Activated naive CD4-positive, alpha-beta T cell treated with anti-CD3 and anti-CD28 coated beads for 36 hours (primary cell): ENCODE measurements around the gene GYPB. TPM values are rescaled to one million over a fixed set of nuclear protein-coding genes. Genes with fewer than 3 reads are reported as not detected.
"Not testable (repeated sequence)": the region's sequence is repeated elsewhere in the genome, so short reads cannot be mapped to it uniquely, and the experiment has no call there.

Source experiments
- CTCF ChIA-PET: fragments of 350-600 bp; sonication (Branson Sonifier 250); formaldehyde crosslinking; loops from one replicate; lab custom pipeline; 2021; ENCODE audit warnings: antibody characterized with exemption; lab: Charles Lee
- DNase-seq: peaks from one replicate; pipeline ENCODE4 v3.0.0-alpha.2; 2020
- H3K27ac Mint-ChIP-seq: one replicate; pipeline ENCODE4 v1.8.0; 2021; ENCODE audit warnings: mild to moderate bottlenecking, mixed read lengths
- H3K27me3 Mint-ChIP-seq: one replicate; pipeline ENCODE4 v1.8.0; 2021; ENCODE audit warnings: low read depth, mixed read lengths
- H3K36me3 Mint-ChIP-seq: one replicate; pipeline ENCODE4 v1.8.0; 2021; ENCODE audit warnings: low read depth, mixed read lengths
- H3K4me1 Mint-ChIP-seq: one replicate; pipeline ENCODE4 v1.8.0; 2021; ENCODE audit warnings: low read depth, mixed read lengths
- H3K4me3 Mint-ChIP-seq: one replicate; pipeline ENCODE4 v1.8.0; 2021; ENCODE audit warnings: mild to moderate bottlenecking, moderate library complexity, mixed read lengths
- H3K9me3 Mint-ChIP-seq: one replicate; pipeline ENCODE4 v1.8.0; 2021; ENCODE audit warnings: mixed read lengths
- intact Hi-C: fragments of 100-400 bp; cut with micrococcal nuclease; formaldehyde crosslinking; loops from one replicate; pipeline ENCODE4 v1.15.1; 2023
- total RNA-seq, 2 experiments: library from RNA; stranded (reverse); gene quantifications; one replicate each; pipeline ENCODE4 v1.2.3, GENCODE V29; 2021

The GYPB gene
- total RNA-seq, 2 experiments from 2014 or later = not detected

GRCh38 chr4:144004868-144005557 is 14.2 kb downstream of the GYPB start:
- intact Hi-C loops, DNase-seq, H3K4me3 Mint-ChIP-seq, H3K36me3 Mint-ChIP-seq, H3K27ac Mint-ChIP-seq, H3K27me3 Mint-ChIP-seq, CTCF ChIA-PET, H3K4me1 Mint-ChIP-seq, H3K9me3 Mint-ChIP-seq: not testable (repeated sequence)

- CTCF ChIA-PET, H3K9me3 Mint-ChIP-seq, H3K36me3 Mint-ChIP-seq, H3K27ac Mint-ChIP-seq, H3K27me3 Mint-ChIP-seq, DNase-seq, intact Hi-C loops, H3K4me1 Mint-ChIP-seq, H3K4me3 Mint-ChIP-seq: not testable (repeated sequence)
Measured at GRCh38 chr4:144003890-144004265, 15.3 kb downstream of the GYPB start.

- CTCF ChIA-PET, H3K9me3 Mint-ChIP-seq, H3K4me1 Mint-ChIP-seq, H3K27ac Mint-ChIP-seq, H3K36me3 Mint-ChIP-seq, intact Hi-C loops, H3K27me3 Mint-ChIP-seq, DNase-seq, H3K4me3 Mint-ChIP-seq: not testable (repeated sequence)
Measured at GRCh38 chr4:144003205-144003889, 15.8 kb downstream of the GYPB start.

- H3K9me3 Mint-ChIP-seq, H3K27me3 Mint-ChIP-seq, H3K4me3 Mint-ChIP-seq, CTCF ChIA-PET, intact Hi-C loops, H3K36me3 Mint-ChIP-seq, DNase-seq, H3K27ac Mint-ChIP-seq, H3K4me1 Mint-ChIP-seq: not testable (repeated sequence)
Measured at GRCh38 chr4:144000331-144000995, 18.7 kb downstream of the GYPB start.

GRCh38 chr4:143996193-143996592 is 23.0 kb downstream of the GYPB start:
- DNase-seq, H3K9me3 Mint-ChIP-seq, CTCF ChIA-PET, intact Hi-C loops, H3K4me3 Mint-ChIP-seq, H3K36me3 Mint-ChIP-seq, H3K4me1 Mint-ChIP-seq, H3K27ac Mint-ChIP-seq, H3K27me3 Mint-ChIP-seq: not testable (repeated sequence)

- CTCF ChIA-PET, H3K4me1 Mint-ChIP-seq, H3K27ac Mint-ChIP-seq, H3K27me3 Mint-ChIP-seq, intact Hi-C loops, H3K4me3 Mint-ChIP-seq, H3K36me3 Mint-ChIP-seq, DNase-seq, H3K9me3 Mint-ChIP-seq: not testable (repeated sequence)
Measured at GRCh38 chr4:143991761-143992160, 27.4 kb downstream of the GYPB start.

GRCh38 chr4:143990717-143991116 is 28.5 kb downstream of the GYPB start:
- CTCF ChIA-PET, DNase-seq, H3K27ac Mint-ChIP-seq, H3K27me3 Mint-ChIP-seq, H3K4me3 Mint-ChIP-seq, H3K36me3 Mint-ChIP-seq, intact Hi-C loops, H3K4me1 Mint-ChIP-seq, H3K9me3 Mint-ChIP-seq: not testable (repeated sequence)

- Mint-ChIP-seq H3K4me1 (no peaks in the 10 kb centered on the region), H3K36me3 (no peaks in the 10 kb centered on the region), H3K9me3 (no peaks in the 10 kb centered on the region), H3K27ac (no peak overlapping the region), H3K27me3 (peaks cover 4% of the 10 kb centered on the region), H3K4me3 (no peak overlapping the region)
- CTCF ChIA-PET = interaction anchor here (0.6 kb wide), 1 partner anchor 428 kb away, joined by 3 read pairs; no protein-coding TSS in a partner anchor
- no peak for DNase-seq
- intact Hi-C loops = no loop called here
Measured at GRCh38 chr4:143986180-143986579, 33.0 kb downstream of the GYPB start.

- H3K36me3 Mint-ChIP-seq, H3K4me3 Mint-ChIP-seq, H3K27ac Mint-ChIP-seq, H3K4me1 Mint-ChIP-seq, DNase-seq, H3K27me3 Mint-ChIP-seq, intact Hi-C loops, H3K9me3 Mint-ChIP-seq: not testable (repeated sequence)
- CTCF ChIA-PET = interaction anchor here (0.6 to 0.7 kb wide), 2 partner anchors 18 to 137 kb away, joined by 3 read pairs; no protein-coding TSS in a partner anchor
Measured at GRCh38 chr4:143980776-143981175, 38.4 kb downstream of the GYPB start.

GRCh38 chr4:143975527-143975926 is 43.7 kb downstream of the GYPB start:
- H3K27ac Mint-ChIP-seq, H3K36me3 Mint-ChIP-seq, H3K27me3 Mint-ChIP-seq, H3K9me3 Mint-ChIP-seq, H3K4me3 Mint-ChIP-seq, H3K4me1 Mint-ChIP-seq, CTCF ChIA-PET, intact Hi-C loops, DNase-seq: not testable (repeated sequence)

- H3K4me3 Mint-ChIP-seq, H3K27me3 Mint-ChIP-seq, H3K36me3 Mint-ChIP-seq, CTCF ChIA-PET, H3K9me3 Mint-ChIP-seq, intact Hi-C loops, H3K4me1 Mint-ChIP-seq, H3K27ac Mint-ChIP-seq, DNase-seq: not testable (repeated sequence)
Measured at GRCh38 chr4:143974021-143974420, 45.2 kb downstream of the GYPB start.

- H3K9me3 Mint-ChIP-seq = no peaks in the 10 kb centered on the region
- DNase-seq = no peak
- no peak overlapping the region for H3K4me3 Mint-ChIP-seq
- intact Hi-C loops = no loop called here
- H3K27ac Mint-ChIP-seq = no peak overlapping the region
- H3K27me3 Mint-ChIP-seq = peaks cover 3% of the 10 kb centered on the region
- peaks cover 1% of the 10 kb centered on the region for H3K36me3 Mint-ChIP-seq
- CTCF ChIA-PET = interaction anchor here (0.7 kb wide), 1 partner anchor 14 kb away, joined by 4 read pairs; no protein-coding TSS in a partner anchor
- no peaks in the 10 kb centered on the region for H3K4me1 Mint-ChIP-seq
Measured at GRCh38 chr4:143961075-143961474, 58.1 kb downstream of the GYPB start.
